ENCODE data around the gene SCGB2A2.

The SCGB2A2 gene

GRCh38 chr11:62306227-62306626 lies 36.3 kb downstream of the SCGB2A2 start:
- DNase-seq (ENCODE audit: low read depth in 2 of 2): no peak

- DNase-seq (ENCODE audit: low read depth in 2 of 2): no peak
These were observed 38.0 kb downstream of the SCGB2A2 start for GRCh38 chr11:62307950-62308349.

GRCh38 chr11:62309991-62310390 lies 40.0 kb downstream of the SCGB2A2 start:
- no peak for DNase-seq (ENCODE audit: low read depth in 2 of 2)

DNA sequence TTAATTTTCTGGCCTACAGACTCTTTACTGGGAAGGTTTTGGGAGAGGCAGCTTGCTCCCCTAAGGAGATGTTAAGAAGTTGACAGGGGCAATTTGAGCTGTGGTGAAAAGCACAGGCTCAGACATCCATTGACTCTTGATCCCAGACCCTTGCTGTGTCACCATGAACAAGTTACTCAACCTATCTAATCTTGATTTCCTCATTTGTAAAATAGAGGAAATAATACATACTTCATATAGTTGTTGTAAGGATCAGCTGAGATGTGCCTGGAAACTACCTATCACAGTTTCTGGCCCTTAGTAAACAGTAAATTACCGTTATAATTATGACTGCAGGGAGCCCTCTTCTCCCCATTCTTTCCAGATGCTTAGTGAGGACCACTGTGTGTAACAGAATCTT lies 45.5 kb downstream of the SCGB2A2 start:
- no peak for DNase-seq (ENCODE audit: low read depth in 2 of 2)

DNA sequence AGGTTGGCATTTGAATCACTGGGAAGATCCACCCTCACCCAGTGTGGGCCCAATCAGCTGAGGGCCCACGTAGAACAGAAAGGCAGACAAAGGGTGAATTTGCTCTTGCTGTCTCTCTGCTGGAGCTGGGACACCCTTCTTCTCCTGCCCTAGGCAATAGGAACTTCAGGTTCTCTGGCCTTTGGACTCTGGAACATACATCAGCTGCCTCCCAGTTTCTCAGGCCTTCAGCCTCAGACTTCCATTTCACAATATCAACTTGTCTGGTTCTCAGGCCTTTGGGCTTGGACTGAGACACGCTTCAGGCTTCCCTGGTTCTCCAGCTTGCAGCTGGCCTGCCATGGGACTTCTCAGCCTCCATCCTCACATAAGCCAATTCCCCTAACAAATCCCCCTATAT lies 52.6 kb downstream of the SCGB2A2 start:
- no peak for DNase-seq (ENCODE audit: low read depth in 2 of 2)
